ENCODE data around the gene RGR. TPM values are rescaled to one million over a fixed set of nuclear protein-coding genes. Genes with fewer than 3 reads are reported as not detected.

The RGR gene
- total and polyA plus RNA-seq, 11 donors, result 0.04 to 2.0 (median 0.38) TPM; not detected in 6

- TF ChIP-seq CTCF (IDR thresholded peaks at IDR 0.05) (no peak), POLR2A (IDR thresholded peaks at IDR 0.05) (no peak)
- Histone ChIP-seq H3K27me3 (no peaks in the 10 kb centered on the region), H3K9me3 (no peaks in the 10 kb centered on the region), H3K27ac (no peak overlapping the region), H3K4me3 (no peak overlapping the region), H3K4me1 (no peaks in the 10 kb centered on the region), H3K36me3 (no peaks in the 10 kb centered on the region)
- ATAC-seq (no peak), DNase-seq (no peak)
- 61 to 74% (median 66%) methylated on average over 1 of the region's 1 CpG for WGBS, 4 donors
- intact Hi-C loops (cut with DNase I), result no loop called here
Measured at GRCh38 chr10:84289521-84290200, 44.8 kb downstream of the RGR start.

GRCh38 chr10:84290235-84290634 lies 45.4 kb downstream of the RGR start:
- no peak for ATAC-seq
- Histone ChIP-seq H3K4me3 (no peak overlapping the region), H3K27me3 (no peaks in the 10 kb centered on the region), H3K4me1 (no peaks in the 10 kb centered on the region), H3K36me3 (no peaks in the 10 kb centered on the region), H3K27ac (no peak overlapping the region), H3K9me3 (no peaks in the 10 kb centered on the region)
- TF ChIP-seq POLR2A (IDR thresholded peaks at IDR 0.05), result no peak
- TF ChIP-seq CTCF (IDR thresholded peaks at IDR 0.05), result no peak
- intact Hi-C loops (cut with DNase I), result no loop called here
- WGBS, 4 donors, result 61 to 71% (median 66%) methylated on average over 3 of the region's 3 CpGs
- no peak for DNase-seq

- Histone ChIP-seq H3K27ac (no peak overlapping the region), H3K4me3 (no peak overlapping the region), H3K4me1 (peaks cover 0 to 7% (median 4%) of the 10 kb centered on the region in 12 donors), H3K9me3 (no peaks in the 10 kb centered on the region), H3K36me3 (no peaks in the 10 kb centered on the region), H3K27me3 (no peaks in the 10 kb centered on the region)
- DNase-seq, result no peak
- TF ChIP-seq CTCF (IDR thresholded peaks at IDR 0.05) (no peak), POLR2A (IDR thresholded peaks at IDR 0.05) (no peak)
- intact Hi-C loops (cut with DNase I), result no loop called here
- WGBS, 4 donors, result 21 to 50% (median 42%) methylated on average over 1 of the region's 1 CpG
- peak in 3 of 4 donors; percentile 36 to 58 (median 54) for ATAC-seq
Measured at GRCh38 chr10:84291384-84291783, 46.5 kb downstream of the RGR start.

- WGBS, 4 donors, result 88 to 95% (median 91%) methylated on average over 2 of the region's 2 CpGs
- ATAC-seq, result no peak
- Histone ChIP-seq H3K36me3 (no peaks in the 10 kb centered on the region), H3K9me3 (no peaks in the 10 kb centered on the region), H3K4me1 (peaks cover 0 to 17% (median 7%) of the 10 kb centered on the region in 12 donors), H3K27me3 (no peaks in the 10 kb centered on the region), H3K4me3 (no peak overlapping the region), H3K27ac (no peak overlapping the region)
- intact Hi-C loops (cut with DNase I), result no loop called here
- TF ChIP-seq CTCF (IDR thresholded peaks at IDR 0.05) (no peak), POLR2A (IDR thresholded peaks at IDR 0.05) (no peak)
- DNase-seq, result no peak
Measured at GRCh38 chr10:84292502-84292901, 47.6 kb downstream of the RGR start.

All from heart left ventricle (tissue), 16 donors.